BLaER1 treated with 17β-estradiol and CSF1 and Interleukin-3, amounts not matched to agents 10 nM and 100 nM (cell line): Measurements from ENCODE around the gene CD99L2.
"Not testable (repeated sequence)": the region's sequence is repeated elsewhere in the genome, so short reads cannot be mapped to it uniquely, and the experiment has no call there.

Experiments used
- H3K27ac ChIP-seq, 11 experiments: shearing (Covaris generic); formaldehyde crosslinking; 2 replicates each; pipeline ENCODE4 v1.8.1; 2022
- H3K27me3 ChIP-seq, 11 experiments: shearing (Covaris generic); formaldehyde crosslinking; 2 replicates each; pipeline ENCODE4 v1.8.1; 2022
- H3K36me3 ChIP-seq, 11 experiments: shearing (Covaris generic); formaldehyde crosslinking; 2 replicates each; pipeline ENCODE4 v1.8.1; 2022
- H3K4me1 ChIP-seq, 10 experiments: shearing (Covaris generic); formaldehyde crosslinking; 2 replicates each; pipeline ENCODE4 v1.8.1; 2022
- H3K4me2 ChIP-seq, 11 experiments: shearing (Covaris generic); formaldehyde crosslinking; 2 replicates each; pipeline ENCODE4 v1.8.1; 2022
- H3K4me3 ChIP-seq, 10 experiments: shearing (Covaris generic); formaldehyde crosslinking; 2 replicates each; pipeline ENCODE4 v1.8.1; 2022
- H3K9ac ChIP-seq, 11 experiments: shearing (Covaris generic); formaldehyde crosslinking; 2 replicates each; pipeline ENCODE4 v1.8.1; 2022
- H3K9me3 ChIP-seq, 11 experiments: shearing (Covaris generic); formaldehyde crosslinking; replicated peaks in 1 of 11; 2 replicates each; pipeline ENCODE4 v1.8.1; 2022
- H4K20me1 ChIP-seq, 11 experiments: shearing (Covaris generic); formaldehyde crosslinking; 2 replicates each; pipeline ENCODE4 v1.8.1; 2022
- Cebpa-rat ChIP-seq, 11 experiments: shearing (Covaris generic); IDR thresholded peaks; 2 replicates each; pipeline ENCODE4 v1.8.1; 2022

The CD99L2 gene

GRCh38 chrX:150886381-150886780 is 12.1 kb downstream of the CD99L2 start:
- peaks cover 0 to 3% (median 0%) of the 10 kb centered on the region in 11 experiments; a peak in 1 of 22 replicates for H3K9me3 ChIP-seq
- H3K27me3 ChIP-seq, result no peaks in the 10 kb centered on the region
- H3K4me2 ChIP-seq, result peak overlapping the region in 1 of 11 experiments; percentile 7; a peak in 2 of 22 replicates
- no peak overlapping the region for H3K9ac ChIP-seq
- H3K4me1 ChIP-seq, result peaks cover 0 to 6% (median 0%) of the 10 kb centered on the region in 10 experiments; a peak in 3 of 20 replicates
- no peak overlapping the region for H3K4me3 ChIP-seq
- H4K20me1 ChIP-seq, result peaks cover 0 to 14% (median 0%) of the 10 kb centered on the region in 11 experiments; a peak in 4 of 22 replicates
- no peak overlapping the region for H3K27ac ChIP-seq
- no peaks in the 10 kb centered on the region; a peak in 1 of 22 replicates for H3K36me3 ChIP-seq
- TF ChIP-seq Cebpa-rat (IDR thresholded peaks at IDR 0.05), result no peak

GRCh38 chrX:150880808-150881165 is 17.7 kb downstream of the CD99L2 start:
- Histone ChIP-seq H3K4me2 (no peak overlapping the region), H3K27me3 (no peaks in the 10 kb centered on the region), H4K20me1 (no peaks in the 10 kb centered on the region), H3K27ac (no peak overlapping the region), H3K36me3 (peaks cover 0 to 7% (median 0%) of the 10 kb centered on the region in 11 experiments; a peak in 3 of 22 replicates), H3K4me1 (no peaks in the 10 kb centered on the region; a peak in 1 of 20 replicates), H3K4me3 (no peak overlapping the region), H3K9me3 (peaks cover 0 to 18% (median 6%) of the 10 kb centered on the region in 11 experiments; a peak in 17 of 22 replicates), H3K9ac (no peak overlapping the region)
- TF ChIP-seq Cebpa-rat (IDR thresholded peaks at IDR 0.05), result no peak

- H4K20me1 ChIP-seq, result no peaks in the 10 kb centered on the region
- H3K36me3 ChIP-seq, result peaks cover 0 to 9% (median 0%) of the 10 kb centered on the region in 11 experiments; a peak in 3 of 22 replicates
- peaks cover 4 to 24% (median 12%) of the 10 kb centered on the region in 11 experiments; a peak in 20 of 22 replicates for H3K9me3 ChIP-seq
- H3K9ac ChIP-seq, result no peak overlapping the region
- H3K4me2 ChIP-seq, result no peak overlapping the region
- no peak overlapping the region for H3K27ac ChIP-seq
- H3K4me3 ChIP-seq, result no peak overlapping the region
- H3K4me1 ChIP-seq, result no peaks in the 10 kb centered on the region; a peak in 1 of 20 replicates
- no peak for TF ChIP-seq Cebpa-rat (IDR thresholded peaks at IDR 0.05)
- no peaks in the 10 kb centered on the region for H3K27me3 ChIP-seq
These were observed 18.3 kb downstream of the CD99L2 start for GRCh38 chrX:150879855-150880807.

GRCh38 chrX:150875621-150876020 is 22.8 kb downstream of the CD99L2 start:
- not testable (repeated sequence) for H4K20me1 ChIP-seq, H3K4me3 ChIP-seq, H3K9ac ChIP-seq, H3K36me3 ChIP-seq, H3K4me2 ChIP-seq, H3K27me3 ChIP-seq, H3K27ac ChIP-seq
- Histone ChIP-seq H3K9me3 (peaks cover 4 to 19% (median 12%) of the 10 kb centered on the region in 11 experiments; a peak in 19 of 22 replicates), H3K4me1 (peaks cover 0 to 21% (median 9%) of the 10 kb centered on the region in 10 experiments; a peak in 9 of 20 replicates)

- Histone ChIP-seq H3K27me3 (no peaks in the 10 kb centered on the region), H3K36me3 (peaks cover 0 to 9% (median 0%) of the 10 kb centered on the region in 11 experiments; a peak in 2 of 22 replicates), H3K4me2 (no peak overlapping the region; a peak in 1 of 22 replicates), H3K4me3 (no peak overlapping the region), H3K27ac (no peak overlapping the region), H3K4me1 (peaks cover 0 to 23% (median 9%) of the 10 kb centered on the region in 10 experiments; a peak in 9 of 20 replicates), H3K9ac (no peak overlapping the region), H3K9me3 (peaks cover 4 to 14% (median 10%) of the 10 kb centered on the region in 11 experiments; a peak in 19 of 22 replicates), H4K20me1 (peaks cover 0 to 13% (median 0%) of the 10 kb centered on the region in 11 experiments; a peak in 3 of 22 replicates)
- TF ChIP-seq Cebpa-rat (IDR thresholded peaks at IDR 0.05), result no peak
These were observed 24.0 kb downstream of the CD99L2 start for GRCh38 chrX:150874448-150874847.

- H4K20me1 ChIP-seq, result peaks cover 0 to 13% (median 0%) of the 10 kb centered on the region in 11 experiments; a peak in 3 of 22 replicates
- peaks cover 4 to 14% (median 10%) of the 10 kb centered on the region in 11 experiments; a peak in 18 of 22 replicates for H3K9me3 ChIP-seq
- peaks cover 0 to 23% (median 9%) of the 10 kb centered on the region in 10 experiments; a peak in 9 of 20 replicates for H3K4me1 ChIP-seq
- no peak overlapping the region for H3K9ac ChIP-seq
- H3K36me3 ChIP-seq, result peaks cover 0 to 9% (median 0%) of the 10 kb centered on the region in 11 experiments; a peak in 2 of 22 replicates
- H3K4me3 ChIP-seq, result no peak overlapping the region
- H3K27me3 ChIP-seq, result no peaks in the 10 kb centered on the region
- peak overlapping the region in 3 of 11 experiments; percentile 7 to 40 (median 20); a peak in 4 of 22 replicates for H3K4me2 ChIP-seq
- TF ChIP-seq Cebpa-rat (IDR thresholded peaks at IDR 0.05), result no peak
- no peak overlapping the region for H3K27ac ChIP-seq
These were observed 24.9 kb downstream of the CD99L2 start for GRCh38 chrX:150873616-150874015.

GRCh38 chrX:150872773-150873336 is 25.6 kb downstream of the CD99L2 start:
- peaks cover 0 to 9% (median 0%) of the 10 kb centered on the region in 11 experiments; a peak in 2 of 22 replicates for H3K36me3 ChIP-seq
- H3K4me1 ChIP-seq, result peaks cover 0 to 23% (median 9%) of the 10 kb centered on the region in 10 experiments; a peak in 9 of 20 replicates
- H3K4me2 ChIP-seq, result no peak overlapping the region
- H3K4me3 ChIP-seq, result no peak overlapping the region
- H4K20me1 ChIP-seq, result peaks cover 0 to 13% (median 0%) of the 10 kb centered on the region in 11 experiments; a peak in 4 of 22 replicates
- no peaks in the 10 kb centered on the region for H3K27me3 ChIP-seq
- H3K27ac ChIP-seq, result no peak overlapping the region
- H3K9me3 ChIP-seq, result peaks cover 4 to 14% (median 10%) of the 10 kb centered on the region in 11 experiments; a peak in 18 of 22 replicates
- no peak for TF ChIP-seq Cebpa-rat (IDR thresholded peaks at IDR 0.05)
- no peak overlapping the region for H3K9ac ChIP-seq

GRCh38 chrX:150871341-150871811 is 27.1 kb downstream of the CD99L2 start:
- Histone ChIP-seq H3K9ac (no peak overlapping the region), H3K27ac (no peak overlapping the region), H3K4me3 (no peak overlapping the region), H3K4me1 (peaks cover 0 to 23% (median 9%) of the 10 kb centered on the region in 10 experiments; a peak in 9 of 20 replicates), H3K27me3 (no peaks in the 10 kb centered on the region), H3K36me3 (peaks cover 0 to 8% (median 0%) of the 10 kb centered on the region in 11 experiments; a peak in 2 of 22 replicates), H3K4me2 (peak overlapping the region in 1 of 11 experiments; percentile 35; a peak in 1 of 22 replicates), H3K9me3 (peaks cover 4 to 13% (median 9%) of the 10 kb centered on the region in 11 experiments; a peak in 18 of 22 replicates), H4K20me1 (peaks cover 0 to 13% (median 0%) of the 10 kb centered on the region in 11 experiments; a peak in 4 of 22 replicates)
- TF ChIP-seq Cebpa-rat (IDR thresholded peaks at IDR 0.05), result no peak
